Stomach (tissue), 9 donors: ENCODE data around the gene GLIS2. TPM values are rescaled to one million over a fixed set of nuclear protein-coding genes. Genes with fewer than 3 reads are reported as not detected.
"Not testable (repeated sequence)": the region's sequence is repeated elsewhere in the genome, so short reads cannot be mapped to it uniquely, and the experiment has no call there.

Experiments
- DNase-seq, 2 donors: peaks; one replicate each; pipeline versions ENCODE4 v3.0.0 to v3.0.0-alpha.2; 2013 to 2019
- H3K27ac ChIP-seq, 5 donors: fragments of 200-600 bp in 4 of 5; sonication (generic) in 4 of 5; one replicate each; pipeline ENCODE4 v1.5.1; 2013 to 2019; ENCODE audit warnings: mild to moderate bottlenecking in 1 of 5, moderate library complexity in 1 of 5
- H3K27me3 ChIP-seq, 3 donors: fragments of 200-600 bp; sonication (generic); one replicate each; pipeline ENCODE4 v1.5.1; 2017 to 2019; ENCODE audit warnings: mixed run types in 1 of 3
- H3K36me3 ChIP-seq, 4 donors: fragments of 200-600 bp; sonication (generic); 1 replicate in 3 of 4; 2 replicates in 1 of 4; pipeline ENCODE4 v1.5.1; 2016 to 2019
- H3K4me1 ChIP-seq, 4 donors: fragments of 200-600 bp; sonication (generic); one replicate each; pipeline ENCODE4 v1.5.1; 2016 to 2019
- H3K4me3 ChIP-seq, 4 donors: fragments of 200-600 bp; sonication (generic) in 3 of 4; one replicate each; pipeline ENCODE4 v1.5.1; 2016 to 2019; ENCODE audit warnings: mild to moderate bottlenecking in 1 of 4
- H3K9me3 ChIP-seq, 4 donors: fragments of 200-600 bp; sonication (generic); one replicate each; pipeline ENCODE4 v1.5.1; 2016 to 2019
- EP300 ChIP-seq: sonication (generic); formaldehyde crosslinking; IDR thresholded peaks from one replicate; pipeline ENCODE4 v1.6.1; 2017; ENCODE audit warnings: antibody characterized with exemption
- POLR2A ChIP-seq, 4 donors: fragments of 450-650 bp; IDR thresholded peaks; one replicate each; pipeline ENCODE4 v1.6.1; 2016; ENCODE audit warnings: antibody characterized with exemption in 4 of 4, control low read depth in 2 of 4, mild to moderate bottlenecking in 1 of 4, moderate library complexity in 1 of 4
- POLR2AphosphoS5 ChIP-seq, 3 donors: sonication (generic); formaldehyde crosslinking; IDR thresholded peaks; one replicate each; pipeline ENCODE4 v1.6.1; 2016; ENCODE audit warnings: antibody characterized with exemption in 3 of 3
- WGBS, 5 donors: extraction: QIAGEN DNeasy Blood & Tissue Kit in 3 of 5; methylation state at CpG; one replicate each; pipeline versions ENCODE4 v1.1.5 to v1.1.7; 2013 to 2018; 5-methylcytosine and 5-hydroxymethylcytosine counted together
- intact Hi-C: fragments of 100-400 bp; cut with DNase I; formaldehyde crosslinking; loops from one replicate; pipeline ENCODE4 v1.15.1; 2023; ENCODE audit warnings: low total_unique reads
- polyA plus RNA-seq, 3 donors: library from polyadenylated mRNA; stranded (reverse); fragments of 200-250 nt; gene quantifications; one replicate each; pipeline ENCODE4 v1.2.3, GENCODE V29; 2013
- total RNA-seq, 5 donors: library from RNA; depleted of rRNA; stranded (reverse); fragments of >200 nt; gene quantifications; one replicate each; pipeline versions ENCODE4 v1.1.0 to v1.2.3, GENCODE V29; 2014 to 2016
- TF ChIP-seq, protein P1 (sequence below), 7 experiments: fragments of 450-650 bp in 4 of 7; fragments of 200-600 bp in 3 of 7; sonication (generic) in 3 of 7; IDR thresholded peaks; one replicate each; pipeline ENCODE4 v1.5.1; 2016 to 2019; ENCODE audit warnings: antibody characterized with exemption in 7 of 7, control low read depth in 2 of 7, mild to moderate bottlenecking in 1 of 7
- donor health status: healthy with polysubstance abuse.
- donor health status: Bipolar disorder and iron deficiency.
- donor health status: healthy.

Gene GLIS2
- total and polyA plus RNA-seq, 8 donors: 3.2 to 21.0 (median 5.2) TPM

- Histone ChIP-seq H3K36me3 (peaks cover 30 to 75% (median 60%) of the 10 kb centered on the region in 4 donors), H3K9me3 (no peaks in the 10 kb centered on the region), H3K4me1 (peaks cover 0 to 32% (median 25%) of the 10 kb centered on the region in 4 donors), H3K4me3 (no peak overlapping the region), H3K27me3 (no peaks in the 10 kb centered on the region), H3K27ac (no peak overlapping the region)
- peak; percentile 46 to 82 for DNase-seq
- intact Hi-C loops: no loop called here
- 34 to 48% (median 40%) methylated on average over 7 to 14 of the region's 14 CpGs for WGBS, 5 donors
- no peak for TF ChIP-seq POLR2A (IDR thresholded peaks at IDR 0.05)
- TF ChIP-seq EP300: no peak
- TF ChIP-seq, protein P1, sequence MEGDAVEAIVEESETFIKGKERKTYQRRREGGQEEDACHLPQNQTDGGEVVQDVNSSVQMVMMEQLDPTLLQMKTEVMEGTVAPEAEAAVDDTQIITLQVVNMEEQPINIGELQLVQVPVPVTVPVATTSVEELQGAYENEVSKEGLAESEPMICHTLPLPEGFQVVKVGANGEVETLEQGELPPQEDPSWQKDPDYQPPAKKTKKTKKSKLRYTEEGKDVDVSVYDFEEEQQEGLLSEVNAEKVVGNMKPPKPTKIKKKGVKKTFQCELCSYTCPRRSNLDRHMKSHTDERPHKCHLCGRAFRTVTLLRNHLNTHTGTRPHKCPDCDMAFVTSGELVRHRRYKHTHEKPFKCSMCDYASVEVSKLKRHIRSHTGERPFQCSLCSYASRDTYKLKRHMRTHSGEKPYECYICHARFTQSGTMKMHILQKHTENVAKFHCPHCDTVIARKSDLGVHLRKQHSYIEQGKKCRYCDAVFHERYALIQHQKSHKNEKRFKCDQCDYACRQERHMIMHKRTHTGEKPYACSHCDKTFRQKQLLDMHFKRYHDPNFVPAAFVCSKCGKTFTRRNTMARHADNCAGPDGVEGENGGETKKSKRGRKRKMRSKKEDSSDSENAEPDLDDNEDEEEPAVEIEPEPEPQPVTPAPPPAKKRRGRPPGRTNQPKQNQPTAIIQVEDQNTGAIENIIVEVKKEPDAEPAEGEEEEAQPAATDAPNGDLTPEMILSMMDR (IDR thresholded peaks at IDR 0.05): no peak
- TF ChIP-seq POLR2AphosphoS5 (IDR thresholded peaks at IDR 0.05): no peak
Measured at GRCh38 chr16:4339909-4340308, 24.0 kb downstream of the GLIS2 start.

DNA sequence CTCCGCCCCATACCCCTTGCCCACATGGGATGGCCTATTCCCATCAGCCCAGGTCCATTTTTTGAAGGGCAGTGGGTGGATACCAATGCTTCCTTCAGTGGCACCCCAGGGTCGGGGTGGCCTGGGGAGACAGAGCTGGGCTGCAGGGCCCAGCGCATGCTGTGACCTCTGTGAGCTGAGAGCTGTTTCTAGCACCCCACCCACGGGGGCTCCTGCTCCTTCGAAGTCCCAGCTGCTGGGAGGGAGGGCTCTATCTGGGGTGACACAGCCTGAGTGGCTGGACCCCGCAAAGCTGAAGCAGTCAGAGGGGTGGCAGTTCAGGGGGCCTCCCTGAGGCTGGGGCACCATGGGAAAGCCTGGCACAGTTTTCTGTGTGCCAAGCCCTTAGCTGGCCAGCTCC, 24.6 kb downstream of the GLIS2 start:
- H3K4me3 ChIP-seq: no peak overlapping the region
- no peak for TF ChIP-seq EP300
- H3K27ac ChIP-seq: no peak overlapping the region
- H3K9me3 ChIP-seq: no peaks in the 10 kb centered on the region
- WGBS, 5 donors: 79 to 98% (median 87%) methylated on average over 5 to 6 of the region's 6 CpGs
- intact Hi-C loops: no loop called here
- no peak for DNase-seq
- peaks cover 0 to 37% (median 30%) of the 10 kb centered on the region in 4 donors for H3K4me1 ChIP-seq
- H3K27me3 ChIP-seq: no peaks in the 10 kb centered on the region
- peaks cover 25 to 69% (median 55%) of the 10 kb centered on the region in 4 donors for H3K36me3 ChIP-seq

DNA sequence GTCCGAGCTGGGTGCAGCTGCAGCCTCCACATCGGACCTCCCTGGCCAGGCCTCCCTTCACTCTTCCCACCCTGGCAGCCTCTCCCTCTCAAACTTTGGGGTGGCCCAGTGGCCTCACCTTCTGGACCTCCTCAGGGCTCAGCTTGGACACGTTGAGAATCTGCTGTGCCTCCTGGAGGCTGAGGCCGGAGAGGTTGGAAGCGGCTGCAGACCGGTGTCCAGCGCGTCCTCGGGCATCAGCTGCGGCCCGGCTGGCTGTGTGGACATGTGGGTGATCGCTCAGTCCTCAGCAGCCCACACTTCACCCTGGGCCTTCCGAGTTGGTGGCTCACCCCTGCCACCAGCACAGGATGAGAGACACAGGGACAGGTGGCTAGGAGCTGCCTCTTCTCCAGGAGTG, 25.4 kb downstream of the GLIS2 start:
- Histone ChIP-seq H3K27me3 (no peaks in the 10 kb centered on the region), H3K4me1 (peaks cover 0 to 45% (median 38%) of the 10 kb centered on the region in 4 donors), H3K27ac (no peak overlapping the region), H3K9me3 (no peaks in the 10 kb centered on the region), H3K4me3 (no peak overlapping the region), H3K36me3 (peaks cover 17 to 61% (median 47%) of the 10 kb centered on the region in 4 donors)
- intact Hi-C loops: no loop called here
- 78 to 97% (median 94%) methylated on average over 4 to 13 of the region's 13 CpGs for WGBS, 5 donors
- TF ChIP-seq, protein P1 (IDR thresholded peaks at IDR 0.05): no peak
- TF ChIP-seq POLR2A (IDR thresholded peaks at IDR 0.05) (no peak), POLR2AphosphoS5 (IDR thresholded peaks at IDR 0.05) (no peak), EP300 (no peak)
- no peak for DNase-seq

DNA sequence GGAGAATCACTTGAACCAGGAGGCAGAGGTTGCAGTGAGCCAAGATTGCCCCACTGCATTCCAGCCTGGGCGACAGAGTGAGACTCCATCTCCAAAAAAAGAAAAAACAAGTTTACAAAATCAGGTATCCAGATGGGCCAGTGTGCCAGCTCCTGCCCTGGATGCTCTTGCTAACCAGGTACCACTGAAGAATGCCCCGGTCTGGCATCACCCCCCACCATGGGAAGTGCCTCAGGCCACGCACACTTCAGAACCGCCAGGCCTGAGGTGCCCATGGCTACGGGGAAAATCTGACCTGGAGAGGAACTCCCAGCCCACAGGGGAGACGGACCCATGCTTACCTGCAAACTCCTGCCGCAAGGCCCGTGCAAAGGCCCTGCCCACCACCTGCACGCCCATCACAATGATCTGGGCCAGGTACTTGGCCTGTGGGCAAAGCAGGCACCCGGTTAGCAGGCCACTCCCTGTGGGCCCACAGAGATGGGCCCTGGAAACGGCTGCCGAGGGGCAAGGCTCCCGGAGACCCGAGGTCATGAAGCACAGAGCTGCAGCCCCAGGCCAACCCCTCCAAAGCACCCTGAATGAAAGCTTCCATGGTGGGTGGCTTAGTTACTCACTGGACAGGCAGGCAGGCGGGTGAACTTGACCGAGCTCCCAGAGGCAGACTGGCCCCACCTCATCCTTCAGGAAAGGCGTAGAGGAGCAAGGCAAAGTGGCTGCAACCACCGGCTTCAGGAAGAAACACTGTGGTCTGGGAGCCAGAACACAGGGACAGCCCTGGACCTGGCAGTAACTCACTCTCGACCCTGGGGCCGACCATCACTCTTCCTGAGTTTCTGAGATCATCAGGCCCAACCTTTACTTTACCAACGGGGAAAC, 27.2 kb downstream of the GLIS2 start:
- no peak for DNase-seq
- Histone ChIP-seq H3K36me3 (peaks cover 7 to 43% (median 29%) of the 10 kb centered on the region in 4 donors), H3K9me3 (no peaks in the 10 kb centered on the region), H3K27me3 (no peaks in the 10 kb centered on the region), H3K4me3 (no peak overlapping the region), H3K27ac (peak overlapping the region in 1 of 5 donors; percentile 1), H3K4me1 (peaks cover 7 to 64% (median 55%) of the 10 kb centered on the region in 4 donors)
- intact Hi-C loops: no loop called here
- no peak for TF ChIP-seq EP300
- TF ChIP-seq POLR2AphosphoS5 (IDR thresholded peaks at IDR 0.05): no peak
- TF ChIP-seq, protein P1 (IDR thresholded peaks at IDR 0.05): no peak
- TF ChIP-seq POLR2A (IDR thresholded peaks at IDR 0.05): no peak
- WGBS, 5 donors: 82 to 87% (median 85%) methylated on average over 12 to 21 of the region's 21 CpGs

GRCh38 chr16:4344300-4344982, 28.6 kb downstream of the GLIS2 start:
- peak overlapping the region; percentile 5 to 72 (median 49) for H3K27ac ChIP-seq
- DNase-seq, H3K27me3 ChIP-seq, intact Hi-C loops, H3K9me3 ChIP-seq: not testable (repeated sequence)
- WGBS, 5 donors: 34 to 61% (median 51%) methylated on average over 2 to 9 of the region's 10 CpGs
- peak overlapping the region in 1 of 4 donors; percentile 11 for H3K4me3 ChIP-seq
- peaks cover 3 to 29% (median 17%) of the 10 kb centered on the region in 4 donors for H3K36me3 ChIP-seq
- peaks cover 13 to 72% (median 64%) of the 10 kb centered on the region in 4 donors for H3K4me1 ChIP-seq
